H1 (cell line): ENCODE data around the gene IL5. TPM values are rescaled to one million over a fixed set of nuclear protein-coding genes. Genes with fewer than 3 reads are reported as not detected.

Source experiments
- TEAD4 ChIP-seq: IDR thresholded peaks from 2 replicates; pipeline ENCODE4 v1.6.1; 2012; ENCODE audit warnings: low read depth, low read length, inconsistent platforms, mixed read lengths
- polyA plus RNA-seq, 7 experiments: library from polyadenylated mRNA; depleted of rRNA in 3 of 7; stranded (reverse) in 5 of 7; unstranded in 2 of 7; fragments of >200 nt in 5 of 7; fragments of 200-250 nt in 2 of 7; gene quantifications; 1 replicate in 5 of 7; 2 replicates in 1 of 7; 4 replicates in 1 of 7; pipeline versions ENCODE4 v1.2.1 to v1.2.3, GENCODE V29; 2011 to 2013; ENCODE audit warnings: missing spikeins in 2 of 7, mixed read lengths in 2 of 7
- total RNA-seq: library from RNA; stranded (reverse); fragmentation: NEBNext Ultra II Directional; extraction: Animal tissue kit (Norgen Biotek cat#: 25700); gene quantifications from 2 replicates; pipeline ENCODE4 v1.2.1, GENCODE V29; 2021

The IL5 gene
- total and polyA plus RNA-seq, 2 of the 8 experiments (the other 6 are each of a cell fraction or from before 2014, with no cell fraction given), result not detected

DNA sequence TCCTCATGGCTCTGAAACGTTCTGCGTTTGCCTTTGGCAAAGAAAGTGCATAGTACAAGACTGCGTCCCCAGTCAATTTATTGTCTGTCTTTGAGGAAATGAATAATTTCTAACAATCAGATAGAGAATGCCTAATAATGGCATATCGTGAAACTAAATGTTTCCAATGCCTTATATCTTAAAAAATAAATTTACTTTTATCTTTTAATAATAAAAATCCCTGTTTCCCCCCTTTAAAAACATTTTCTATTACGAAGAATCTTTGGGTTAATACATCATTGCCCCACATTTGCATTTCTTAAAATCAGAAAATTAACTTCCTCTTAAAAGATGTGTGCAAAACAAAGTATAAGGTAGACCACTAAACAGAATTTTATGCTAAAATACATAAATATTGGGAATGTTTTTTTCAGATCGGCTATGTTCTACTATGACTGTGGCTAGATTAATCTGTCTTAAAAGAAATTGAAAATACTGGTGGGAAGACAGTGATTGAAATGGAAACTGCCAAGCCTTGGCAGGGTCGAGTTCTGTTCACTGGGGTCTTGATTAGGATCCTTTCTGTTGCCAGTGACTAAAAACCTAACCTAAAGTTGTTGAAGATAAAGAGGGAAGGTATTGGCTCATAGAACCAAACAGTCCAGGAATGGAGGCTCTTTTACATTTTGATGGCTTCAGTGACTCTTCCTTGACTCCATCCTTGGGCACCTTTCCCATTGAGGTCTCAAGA lies at the start of gene IL5 (continued):
- no peak for TF ChIP-seq TEAD4
